ENCODE measurements around the gene XKR7.

The XKR7 gene

GRCh38 chr20:31954500-31954899 lies 13.5 kb upstream of the XKR7 start:
- TF ChIP-seq ISL1 (CRISPR knock-in tag; IDR thresholded peaks at IDR 0.05) = no peak
- TF ChIP-seq PATZ1 (CRISPR knock-in tag; IDR thresholded peaks at IDR 0.05; ENCODE audit: borderline replicate concordance) = no peak
- TF ChIP-seq CSDC2 (CRISPR knock-in tag; IDR thresholded peaks at IDR 0.05) = no peak
- TF ChIP-seq PPARA (CRISPR knock-in tag; IDR thresholded peaks at IDR 0.05; ENCODE audit: borderline replicate concordance) = no peak
- no peak for TF ChIP-seq ZFP3 (CRISPR knock-in tag; IDR thresholded peaks at IDR 0.05)
- TF ChIP-seq, protein P1, sequence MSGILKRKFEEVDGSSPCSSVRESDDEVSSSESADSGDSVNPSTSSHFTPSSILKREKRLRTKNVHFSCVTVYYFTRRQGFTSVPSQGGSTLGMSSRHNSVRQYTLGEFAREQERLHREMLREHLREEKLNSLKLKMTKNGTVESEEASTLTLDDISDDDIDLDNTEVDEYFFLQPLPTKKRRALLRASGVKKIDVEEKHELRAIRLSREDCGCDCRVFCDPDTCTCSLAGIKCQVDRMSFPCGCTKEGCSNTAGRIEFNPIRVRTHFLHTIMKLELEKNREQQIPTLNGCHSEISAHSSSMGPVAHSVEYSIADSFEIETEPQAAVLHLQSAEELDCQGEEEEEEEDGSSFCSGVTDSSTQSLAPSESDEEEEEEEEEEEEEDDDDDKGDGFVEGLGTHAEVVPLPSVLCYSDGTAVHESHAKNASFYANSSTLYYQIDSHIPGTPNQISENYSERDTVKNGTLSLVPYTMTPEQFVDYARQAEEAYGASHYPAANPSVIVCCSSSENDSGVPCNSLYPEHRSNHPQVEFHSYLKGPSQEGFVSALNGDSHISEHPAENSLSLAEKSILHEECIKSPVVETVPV (CRISPR knock-in tag; IDR thresholded peaks at IDR 0.05) = no peak
- TF ChIP-seq OSR1 (CRISPR knock-in tag; IDR thresholded peaks at IDR 0.05) = no peak
- TF ChIP-seq ZFP30 (CRISPR knock-in tag; IDR thresholded peaks at IDR 0.05) = no peak
- no peak for TF ChIP-seq ZC3H10 (CRISPR knock-in tag; IDR thresholded peaks at IDR 0.05)
- no peak for TF ChIP-seq ESRRG (CRISPR knock-in tag; IDR thresholded peaks at IDR 0.05)
- ATAC-seq = no peak

DNA sequence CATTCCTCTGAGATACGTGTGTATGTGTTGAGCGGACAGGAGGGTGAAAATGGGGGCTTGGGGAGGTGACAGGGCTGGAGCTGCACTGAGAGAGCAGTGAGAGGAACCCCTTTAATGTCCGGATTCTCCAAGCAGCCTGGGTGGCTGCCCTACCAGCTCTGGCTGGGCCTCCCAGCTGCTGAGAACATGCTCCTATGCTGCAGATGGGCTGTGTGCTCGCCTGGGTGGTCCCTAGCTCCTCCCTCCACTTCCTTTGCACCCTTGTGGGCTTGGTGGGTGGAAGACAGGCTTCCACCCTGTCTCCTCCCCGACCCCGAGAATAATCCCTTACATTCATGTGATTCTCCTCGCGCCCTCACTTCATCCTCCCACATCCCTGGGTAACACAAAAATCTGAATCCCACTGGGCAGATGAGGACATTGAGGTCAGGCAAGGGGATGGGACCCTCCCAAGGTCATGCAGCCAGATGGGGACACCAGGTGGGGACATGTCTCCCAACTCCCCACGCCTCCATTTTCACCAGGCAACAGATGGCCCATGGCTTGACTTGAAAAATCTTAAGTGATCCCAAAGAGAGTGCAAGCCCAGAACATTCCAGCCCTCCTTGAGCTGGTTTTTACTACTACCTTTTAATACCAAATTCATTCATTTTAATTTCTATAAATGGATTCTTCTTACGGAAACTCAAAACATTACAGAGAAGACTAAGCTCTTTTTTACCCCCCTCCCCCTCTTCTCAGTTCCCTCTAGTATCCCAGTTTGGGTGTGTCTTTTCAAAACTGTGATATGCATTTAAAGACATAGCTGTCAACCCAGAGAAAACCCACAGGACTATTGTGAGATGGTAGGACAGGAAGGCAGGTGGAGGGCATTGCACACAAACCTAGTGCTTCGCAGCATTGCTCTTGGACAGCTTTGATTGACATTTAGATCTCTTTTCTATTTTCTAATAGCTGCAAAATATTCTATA lies 11.1 kb upstream of the XKR7 start:
- no peak for ATAC-seq
- TF ChIP-seq, protein P2, sequence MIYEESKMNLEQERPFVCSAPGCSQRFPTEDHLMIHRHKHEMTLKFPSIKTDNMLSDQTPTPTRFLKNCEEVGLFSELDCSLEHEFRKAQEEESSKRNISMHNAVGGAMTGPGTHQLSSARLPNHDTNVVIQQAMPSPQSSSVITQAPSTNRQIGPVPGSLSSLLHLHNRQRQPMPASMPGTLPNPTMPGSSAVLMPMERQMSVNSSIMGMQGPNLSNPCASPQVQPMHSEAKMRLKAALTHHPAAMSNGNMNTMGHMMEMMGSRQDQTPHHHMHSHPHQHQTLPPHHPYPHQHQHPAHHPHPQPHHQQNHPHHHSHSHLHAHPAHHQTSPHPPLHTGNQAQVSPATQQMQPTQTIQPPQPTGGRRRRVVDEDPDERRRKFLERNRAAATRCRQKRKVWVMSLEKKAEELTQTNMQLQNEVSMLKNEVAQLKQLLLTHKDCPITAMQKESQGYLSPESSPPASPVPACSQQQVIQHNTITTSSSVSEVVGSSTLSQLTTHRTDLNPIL (CRISPR knock-in tag; IDR thresholded peaks at IDR 0.05; ENCODE audit: low read depth) = no peak
- TF ChIP-seq ZNF565 (CRISPR knock-in tag; conservative IDR thresholded peaks at IDR 0.05; ENCODE audit: low read depth) = no peak
- TF ChIP-seq BACH2 (CRISPR knock-in tag; IDR thresholded peaks at IDR 0.05; ENCODE audit: borderline replicate concordance) = no peak
- no peak for TF ChIP-seq ZNF70 (CRISPR knock-in tag; IDR thresholded peaks at IDR 0.05)
- TF ChIP-seq ZNF8 (CRISPR knock-in tag; IDR thresholded peaks at IDR 0.05) = no peak
- no peak for TF ChIP-seq GLIS3 (CRISPR knock-in tag; IDR thresholded peaks at IDR 0.05)
- TF ChIP-seq ZFP30 (CRISPR knock-in tag; IDR thresholded peaks at IDR 0.05) = no peak
- TF ChIP-seq TCF4 (CRISPR knock-in tag; IDR thresholded peaks at IDR 0.05; ENCODE audit: borderline replicate concordance) = no peak
- no peak for TF ChIP-seq OSR1 (CRISPR knock-in tag; IDR thresholded peaks at IDR 0.05)
- TF ChIP-seq SNAI2 (CRISPR knock-in tag; IDR thresholded peaks at IDR 0.05) = no peak
- no peak for TF ChIP-seq ZFP3 (CRISPR knock-in tag; IDR thresholded peaks at IDR 0.05)
- TF ChIP-seq, protein P1 (CRISPR knock-in tag; IDR thresholded peaks at IDR 0.05) = no peak
- no peak for TF ChIP-seq CSDC2 (CRISPR knock-in tag; IDR thresholded peaks at IDR 0.05)
- no peak for TF ChIP-seq RARB (CRISPR knock-in tag; IDR thresholded peaks at IDR 0.05)
- no peak for TF ChIP-seq ESRRG (CRISPR knock-in tag; IDR thresholded peaks at IDR 0.05)
- TF ChIP-seq, protein P3, sequence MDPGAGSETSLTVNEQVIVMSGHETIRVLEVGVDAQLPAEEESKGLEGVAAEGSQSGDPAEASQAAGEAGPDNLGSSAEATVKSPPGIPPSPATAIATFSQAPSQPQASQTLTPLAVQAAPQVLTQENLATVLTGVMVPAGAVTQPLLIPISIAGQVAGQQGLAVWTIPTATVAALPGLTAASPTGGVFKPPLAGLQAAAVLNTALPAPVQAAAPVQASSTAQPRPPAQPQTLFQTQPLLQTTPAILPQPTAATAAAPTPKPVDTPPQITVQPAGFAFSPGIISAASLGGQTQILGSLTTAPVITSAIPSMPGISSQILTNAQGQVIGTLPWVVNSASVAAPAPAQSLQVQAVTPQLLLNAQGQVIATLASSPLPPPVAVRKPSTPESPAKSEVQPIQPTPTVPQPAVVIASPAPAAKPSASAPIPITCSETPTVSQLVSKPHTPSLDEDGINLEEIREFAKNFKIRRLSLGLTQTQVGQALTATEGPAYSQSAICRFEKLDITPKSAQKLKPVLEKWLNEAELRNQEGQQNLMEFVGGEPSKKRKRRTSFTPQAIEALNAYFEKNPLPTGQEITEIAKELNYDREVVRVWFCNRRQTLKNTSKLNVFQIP (CRISPR knock-in tag; IDR thresholded peaks at IDR 0.05; ENCODE audit: borderline replicate concordance, low read depth) = no peak
- no peak for TF ChIP-seq ISL1 (CRISPR knock-in tag; IDR thresholded peaks at IDR 0.05)
- no peak for TF ChIP-seq TOX (CRISPR knock-in tag; IDR thresholded peaks at IDR 0.05; ENCODE audit: borderline replicate concordance)

DNA sequence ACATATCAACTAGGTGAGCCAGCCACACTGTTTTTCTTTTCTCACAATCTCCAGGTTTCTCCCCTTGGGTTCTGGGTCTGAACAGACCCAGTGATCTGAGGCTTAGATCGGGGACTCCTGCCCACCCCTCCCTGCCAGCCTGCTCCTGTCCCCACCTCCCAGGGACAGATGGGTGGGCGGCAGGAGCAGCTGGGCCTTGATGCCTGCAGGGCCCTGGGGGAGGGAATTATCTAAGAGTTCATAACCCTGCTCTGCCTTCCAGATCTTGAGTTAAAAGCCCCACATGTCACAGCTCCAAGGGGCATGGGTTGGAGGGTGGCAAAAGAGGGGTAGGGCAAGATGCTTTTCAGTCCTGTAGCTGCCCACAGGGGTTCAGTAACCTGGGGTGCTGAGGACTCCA lies 5.2 kb upstream of the XKR7 start:
- TF ChIP-seq RARB (CRISPR knock-in tag; IDR thresholded peaks at IDR 0.05) = no peak
- no peak for ATAC-seq
